Left ventricle myocardium inferior (tissue), 1 donor: ENCODE data around the gene CCDC106. TPM values are rescaled to one million over a fixed set of nuclear protein-coding genes. Genes with fewer than 3 reads are reported as not detected.
A peak's percentile ranks its signal among the peaks of the same experiment; 100 is the strongest.

ENCODE experiments used
- DNase-seq: peaks from one replicate; pipeline ENCODE4 v3.0.0-alpha.2; 2020
- H3K27ac ChIP-seq: fragments of 200-600 bp; replicated peaks from 2 replicates; pipeline ENCODE4 v1.8.0; 2021
- H3K27me3 ChIP-seq: fragments of 200-600 bp; 2 replicates; pipeline ENCODE4 v1.8.0; 2021; ENCODE audit warnings: low read depth
- H3K36me3 ChIP-seq: fragments of 200-600 bp; 2 replicates; pipeline ENCODE4 v1.8.0; 2021
- H3K4me1 ChIP-seq: fragments of 200-600 bp; 2 replicates; pipeline ENCODE4 v1.8.0; 2021
- H3K4me3 ChIP-seq: fragments of 200-600 bp; 2 replicates; pipeline ENCODE4 v1.8.0; 2021; ENCODE audit warnings: mild to moderate bottlenecking, moderate library complexity
- H3K9me3 ChIP-seq: fragments of 200-600 bp; replicated peaks from 2 replicates; pipeline ENCODE4 v1.8.0; 2021
- intact Hi-C: fragments of 100-400 bp; cut with micrococcal nuclease; formaldehyde crosslinking; loops from one replicate; pipeline ENCODE4 v1.11.0; 2022
- total RNA-seq: library from RNA; stranded (reverse); fragmentation: NEBNext Ultra II Directional; extraction: Animal tissue kit (Norgen Biotek cat#: 25700); gene quantifications from one replicate; pipeline ENCODE4 v1.2.1, GENCODE V29; 2021
- TF ChIP-seq, protein P1 (sequence below): fragments of 200-600 bp; IDR thresholded peaks from 2 replicates; pipeline ENCODE4 v1.8.0; 2021; ENCODE audit warnings: antibody characterized with exemption, mild to moderate bottlenecking, borderline replicate concordance
- donor health status: DM: no; HTN: yes; CAD: no; lungs with severe emphysema.

The CCDC106 gene
- total RNA-seq, 1 donor from 2014 or later = 14.6 TPM

GRCh38 chr19:55611983-55612645, 35.9 kb upstream of the CCDC106 start:
- Histone ChIP-seq H3K4me1 (peaks cover 45% of the 10 kb centered on the region), H3K9me3 (no peaks in the 10 kb centered on the region), H3K4me3 (peak overlapping the region; percentile 25), H3K27ac (peak overlapping the region; percentile 88), H3K36me3 (peaks cover 51% of the 10 kb centered on the region), H3K27me3 (no peaks in the 10 kb centered on the region)
- no peak for DNase-seq
- intact Hi-C loops = no loop called here
- TF ChIP-seq, protein P1, sequence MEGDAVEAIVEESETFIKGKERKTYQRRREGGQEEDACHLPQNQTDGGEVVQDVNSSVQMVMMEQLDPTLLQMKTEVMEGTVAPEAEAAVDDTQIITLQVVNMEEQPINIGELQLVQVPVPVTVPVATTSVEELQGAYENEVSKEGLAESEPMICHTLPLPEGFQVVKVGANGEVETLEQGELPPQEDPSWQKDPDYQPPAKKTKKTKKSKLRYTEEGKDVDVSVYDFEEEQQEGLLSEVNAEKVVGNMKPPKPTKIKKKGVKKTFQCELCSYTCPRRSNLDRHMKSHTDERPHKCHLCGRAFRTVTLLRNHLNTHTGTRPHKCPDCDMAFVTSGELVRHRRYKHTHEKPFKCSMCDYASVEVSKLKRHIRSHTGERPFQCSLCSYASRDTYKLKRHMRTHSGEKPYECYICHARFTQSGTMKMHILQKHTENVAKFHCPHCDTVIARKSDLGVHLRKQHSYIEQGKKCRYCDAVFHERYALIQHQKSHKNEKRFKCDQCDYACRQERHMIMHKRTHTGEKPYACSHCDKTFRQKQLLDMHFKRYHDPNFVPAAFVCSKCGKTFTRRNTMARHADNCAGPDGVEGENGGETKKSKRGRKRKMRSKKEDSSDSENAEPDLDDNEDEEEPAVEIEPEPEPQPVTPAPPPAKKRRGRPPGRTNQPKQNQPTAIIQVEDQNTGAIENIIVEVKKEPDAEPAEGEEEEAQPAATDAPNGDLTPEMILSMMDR = no peak

DNA sequence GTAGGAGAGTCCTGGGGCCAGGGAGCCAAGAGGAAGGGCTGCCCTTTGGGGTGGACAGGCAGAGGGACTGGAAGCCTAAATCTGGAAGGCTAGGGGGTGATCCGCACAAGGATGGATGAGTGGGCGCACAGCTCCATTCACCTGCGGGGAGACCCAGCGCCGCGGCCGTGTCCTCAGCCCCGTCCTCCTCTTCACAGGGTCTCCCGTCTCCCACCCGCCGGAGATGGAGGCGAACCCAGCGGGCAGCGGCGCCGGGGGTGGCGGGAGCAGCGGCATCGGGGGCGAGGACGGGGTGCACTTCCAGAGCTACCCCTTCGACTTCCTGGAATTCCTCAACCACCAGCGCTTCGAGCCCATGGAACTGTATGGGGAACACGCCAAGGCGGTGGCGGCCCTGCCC, 34.6 kb upstream of the CCDC106 start:
- no peak for DNase-seq
- H3K27ac ChIP-seq = peak overlapping the region; percentile 88
- intact Hi-C loops = no loop called here

GRCh38 chr19:55613930-55614710, 33.9 kb upstream of the CCDC106 start:
- no peak for DNase-seq
- intact Hi-C loops = no loop called here
- H3K36me3 ChIP-seq = peaks cover 57% of the 10 kb centered on the region
- H3K27me3 ChIP-seq = no peaks in the 10 kb centered on the region
- no peak overlapping the region for H3K27ac ChIP-seq
- H3K4me3 ChIP-seq = no peak overlapping the region
- peaks cover 30% of the 10 kb centered on the region for H3K4me1 ChIP-seq
- TF ChIP-seq, protein P1 = no peak
- no peaks in the 10 kb centered on the region for H3K9me3 ChIP-seq

More for the DNA sequence above, 34.6 kb upstream of the CCDC106 start:
- peaks cover 60% of the 10 kb centered on the region for H3K36me3 ChIP-seq
- TF ChIP-seq, protein P1 = no peak
- H3K4me3 ChIP-seq = no peak overlapping the region
- H3K27me3 ChIP-seq = no peaks in the 10 kb centered on the region
- H3K4me1 ChIP-seq = peaks cover 33% of the 10 kb centered on the region
- H3K9me3 ChIP-seq = no peaks in the 10 kb centered on the region

DNA sequence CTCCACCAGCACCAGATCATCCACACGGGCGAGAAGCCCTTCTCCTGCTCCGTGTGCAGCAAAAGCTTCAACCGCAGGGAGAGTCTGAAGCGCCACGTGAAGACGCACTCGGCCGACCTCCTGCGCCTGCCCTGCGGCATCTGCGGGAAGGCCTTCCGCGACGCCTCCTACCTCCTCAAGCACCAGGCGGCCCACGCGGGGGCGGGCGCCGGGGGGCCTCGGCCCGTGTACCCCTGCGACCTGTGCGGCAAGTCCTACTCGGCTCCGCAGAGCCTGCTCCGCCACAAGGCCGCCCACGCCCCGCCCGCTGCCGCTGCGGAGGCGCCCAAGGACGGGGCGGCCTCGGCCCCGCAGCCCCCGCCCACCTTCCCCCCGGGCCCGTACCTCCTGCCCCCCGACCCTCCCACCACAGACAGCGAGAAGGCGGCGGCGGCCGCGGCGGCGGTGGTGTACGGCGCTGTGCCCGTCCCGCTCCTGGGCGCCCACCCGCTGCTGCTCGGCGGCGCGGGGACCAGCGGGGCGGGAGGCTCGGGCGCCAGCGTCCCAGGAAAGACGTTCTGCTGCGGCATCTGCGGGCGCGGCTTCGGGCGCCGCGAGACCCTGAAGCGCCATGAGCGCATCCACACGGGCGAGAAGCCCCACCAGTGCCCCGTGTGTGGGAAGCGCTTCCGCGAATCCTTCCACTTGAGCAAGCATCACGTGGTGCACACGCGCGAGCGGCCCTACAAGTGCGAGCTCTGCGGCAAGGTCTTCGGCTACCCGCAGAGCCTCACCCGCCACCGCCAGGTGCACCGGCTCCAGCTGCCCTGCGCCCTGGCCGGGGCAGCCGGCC, 33.1 kb upstream of the CCDC106 start:
- intact Hi-C loops = no loop called here
- H3K27ac ChIP-seq = no peak overlapping the region
- H3K36me3 ChIP-seq = peaks cover 49% of the 10 kb centered on the region
- peaks cover 30% of the 10 kb centered on the region for H3K4me1 ChIP-seq
- DNase-seq = no peak
- no peak overlapping the region for H3K4me3 ChIP-seq
- no peaks in the 10 kb centered on the region for H3K9me3 ChIP-seq
- TF ChIP-seq, protein P1 = no peak
- H3K27me3 ChIP-seq = no peaks in the 10 kb centered on the region
